HL-60 (cell line): Measurements from ENCODE around the gene LMBRD2.

Experiments
- DNase-seq, 2 experiments: peaks; one replicate each; pipeline ENCODE4 v3.0.0-alpha.2; 2010 to 2020; ENCODE audit warnings: low read depth in 1 of 2, low spot score in 1 of 2
- H3K27ac ChIP-seq: fragments of 250-450 bp; sonication (Bioruptor Pico); replicated peaks from 2 replicates; pipeline ENCODE4 v1.5.1; 2020; ENCODE audit warnings: mild to moderate bottlenecking, moderate library complexity
- H3K27me3 ChIP-seq: fragments of 250-450 bp; sonication (Bioruptor Pico); 2 replicates; pipeline ENCODE4 v1.5.1; 2021; ENCODE audit warnings: mild to moderate bottlenecking, moderate library complexity; ENCODE audit not compliant: insufficient read depth, poor library complexity, severe bottlenecking
- H3K4me3 ChIP-seq: replicated peaks from 2 replicates; pipeline ENCODE4 v1.5.1; 2011; ENCODE audit warnings: mild to moderate bottlenecking, control low read depth, low read length; ENCODE audit not compliant: insufficient read depth
- GABPA ChIP-seq: IDR thresholded peaks from 2 replicates; pipeline ENCODE4 v1.6.1; 2012; ENCODE audit warnings: low read depth
- POLR2AphosphoS5 ChIP-seq: IDR thresholded peaks from 2 replicates; pipeline ENCODE4 v1.6.1; 2012; ENCODE audit warnings: low read depth
- SPI1 ChIP-seq: IDR thresholded peaks from 2 replicates; pipeline ENCODE4 v1.6.1; 2012; ENCODE audit warnings: low read depth, mild to moderate bottlenecking, borderline replicate concordance
- TF ChIP-seq, protein P1 (sequence below): IDR thresholded peaks from 2 replicates; pipeline ENCODE4 v1.6.1; 2012; ENCODE audit warnings: low read depth; ENCODE audit not compliant: insufficient replicate concordance
- TF ChIP-seq, protein P2 (sequence below): IDR thresholded peaks from one replicate; pipeline ENCODE4 v1.5.1; 2011; ENCODE audit warnings: low read length, control low read depth, inconsistent platforms; ENCODE audit not compliant: insufficient read depth

Gene LMBRD2

GRCh38 chr5:36180556-36181350 is 29.1 kb upstream of the LMBRD2 start:
- H3K4me3 ChIP-seq: no peak overlapping the region
- TF ChIP-seq SPI1 (no peak), POLR2AphosphoS5 (no peak)
- TF ChIP-seq, protein P1, sequence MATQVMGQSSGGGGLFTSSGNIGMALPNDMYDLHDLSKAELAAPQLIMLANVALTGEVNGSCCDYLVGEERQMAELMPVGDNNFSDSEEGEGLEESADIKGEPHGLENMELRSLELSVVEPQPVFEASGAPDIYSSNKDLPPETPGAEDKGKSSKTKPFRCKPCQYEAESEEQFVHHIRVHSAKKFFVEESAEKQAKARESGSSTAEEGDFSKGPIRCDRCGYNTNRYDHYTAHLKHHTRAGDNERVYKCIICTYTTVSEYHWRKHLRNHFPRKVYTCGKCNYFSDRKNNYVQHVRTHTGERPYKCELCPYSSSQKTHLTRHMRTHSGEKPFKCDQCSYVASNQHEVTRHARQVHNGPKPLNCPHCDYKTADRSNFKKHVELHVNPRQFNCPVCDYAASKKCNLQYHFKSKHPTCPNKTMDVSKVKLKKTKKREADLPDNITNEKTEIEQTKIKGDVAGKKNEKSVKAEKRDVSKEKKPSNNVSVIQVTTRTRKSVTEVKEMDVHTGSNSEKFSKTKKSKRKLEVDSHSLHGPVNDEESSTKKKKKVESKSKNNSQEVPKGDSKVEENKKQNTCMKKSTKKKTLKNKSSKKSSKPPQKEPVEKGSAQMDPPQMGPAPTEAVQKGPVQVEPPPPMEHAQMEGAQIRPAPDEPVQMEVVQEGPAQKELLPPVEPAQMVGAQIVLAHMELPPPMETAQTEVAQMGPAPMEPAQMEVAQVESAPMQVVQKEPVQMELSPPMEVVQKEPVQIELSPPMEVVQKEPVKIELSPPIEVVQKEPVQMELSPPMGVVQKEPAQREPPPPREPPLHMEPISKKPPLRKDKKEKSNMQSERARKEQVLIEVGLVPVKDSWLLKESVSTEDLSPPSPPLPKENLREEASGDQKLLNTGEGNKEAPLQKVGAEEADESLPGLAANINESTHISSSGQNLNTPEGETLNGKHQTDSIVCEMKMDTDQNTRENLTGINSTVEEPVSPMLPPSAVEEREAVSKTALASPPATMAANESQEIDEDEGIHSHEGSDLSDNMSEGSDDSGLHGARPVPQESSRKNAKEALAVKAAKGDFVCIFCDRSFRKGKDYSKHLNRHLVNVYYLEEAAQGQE: no peak
- no peaks in the 10 kb centered on the region for H3K27me3 ChIP-seq
- no peak for DNase-seq
- H3K27ac ChIP-seq: no peak overlapping the region

DNA sequence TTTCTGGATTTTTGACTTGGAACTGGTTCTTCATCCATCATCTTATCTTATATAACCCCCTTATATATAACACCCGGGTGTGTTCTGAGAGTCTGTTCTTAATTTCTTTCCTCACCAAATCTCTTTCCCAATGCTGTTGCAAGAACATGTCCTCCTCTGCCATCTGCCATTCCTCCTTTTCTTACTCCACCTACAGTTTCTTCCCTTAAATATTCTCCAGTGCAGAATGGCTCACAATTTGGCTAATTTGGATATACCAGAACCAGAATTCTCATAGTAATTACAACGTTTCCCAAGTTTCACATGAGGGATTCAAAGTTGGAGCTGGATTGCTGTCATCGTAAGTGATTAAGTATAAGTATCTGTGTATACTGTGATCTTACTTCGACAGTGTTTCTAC is 28.3 kb upstream of the LMBRD2 start:
- Histone ChIP-seq H3K4me3 (no peak overlapping the region), H3K27ac (no peak overlapping the region), H3K27me3 (no peaks in the 10 kb centered on the region)
- DNase-seq: no peak
- TF ChIP-seq GABPA: no peak
- TF ChIP-seq POLR2AphosphoS5: no peak
- TF ChIP-seq, protein P2, sequence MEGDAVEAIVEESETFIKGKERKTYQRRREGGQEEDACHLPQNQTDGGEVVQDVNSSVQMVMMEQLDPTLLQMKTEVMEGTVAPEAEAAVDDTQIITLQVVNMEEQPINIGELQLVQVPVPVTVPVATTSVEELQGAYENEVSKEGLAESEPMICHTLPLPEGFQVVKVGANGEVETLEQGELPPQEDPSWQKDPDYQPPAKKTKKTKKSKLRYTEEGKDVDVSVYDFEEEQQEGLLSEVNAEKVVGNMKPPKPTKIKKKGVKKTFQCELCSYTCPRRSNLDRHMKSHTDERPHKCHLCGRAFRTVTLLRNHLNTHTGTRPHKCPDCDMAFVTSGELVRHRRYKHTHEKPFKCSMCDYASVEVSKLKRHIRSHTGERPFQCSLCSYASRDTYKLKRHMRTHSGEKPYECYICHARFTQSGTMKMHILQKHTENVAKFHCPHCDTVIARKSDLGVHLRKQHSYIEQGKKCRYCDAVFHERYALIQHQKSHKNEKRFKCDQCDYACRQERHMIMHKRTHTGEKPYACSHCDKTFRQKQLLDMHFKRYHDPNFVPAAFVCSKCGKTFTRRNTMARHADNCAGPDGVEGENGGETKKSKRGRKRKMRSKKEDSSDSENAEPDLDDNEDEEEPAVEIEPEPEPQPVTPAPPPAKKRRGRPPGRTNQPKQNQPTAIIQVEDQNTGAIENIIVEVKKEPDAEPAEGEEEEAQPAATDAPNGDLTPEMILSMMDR: no peak
- no peak for TF ChIP-seq SPI1
- TF ChIP-seq, protein P1: no peak

GRCh38 chr5:36178524-36178890 is 26.8 kb upstream of the LMBRD2 start:
- DNase-seq: no peak
- Histone ChIP-seq H3K4me3 (no peak overlapping the region), H3K27ac (no peak overlapping the region), H3K27me3 (no peaks in the 10 kb centered on the region)
- TF ChIP-seq, protein P1: no peak
- TF ChIP-seq POLR2AphosphoS5: no peak
- TF ChIP-seq, protein P2: no peak
- TF ChIP-seq SPI1: no peak
- no peak for TF ChIP-seq GABPA
